Stimulated activated CD4-positive, alpha-beta T cell treated with anti-CD3 and anti-CD28 coated beads, Interleukin-12 subunit alpha, Interleukin-12 subunit beta, amount 100 ng/mL, for 24 hours (primary cell): ENCODE data around the gene WDR43.

Source experiments
- DNase-seq, 2 experiments: peaks; one replicate each; pipeline ENCODE4 v3.0.0-alpha.2; 2020; ENCODE audit warnings: low read depth in 2 of 2

The WDR43 gene

DNA sequence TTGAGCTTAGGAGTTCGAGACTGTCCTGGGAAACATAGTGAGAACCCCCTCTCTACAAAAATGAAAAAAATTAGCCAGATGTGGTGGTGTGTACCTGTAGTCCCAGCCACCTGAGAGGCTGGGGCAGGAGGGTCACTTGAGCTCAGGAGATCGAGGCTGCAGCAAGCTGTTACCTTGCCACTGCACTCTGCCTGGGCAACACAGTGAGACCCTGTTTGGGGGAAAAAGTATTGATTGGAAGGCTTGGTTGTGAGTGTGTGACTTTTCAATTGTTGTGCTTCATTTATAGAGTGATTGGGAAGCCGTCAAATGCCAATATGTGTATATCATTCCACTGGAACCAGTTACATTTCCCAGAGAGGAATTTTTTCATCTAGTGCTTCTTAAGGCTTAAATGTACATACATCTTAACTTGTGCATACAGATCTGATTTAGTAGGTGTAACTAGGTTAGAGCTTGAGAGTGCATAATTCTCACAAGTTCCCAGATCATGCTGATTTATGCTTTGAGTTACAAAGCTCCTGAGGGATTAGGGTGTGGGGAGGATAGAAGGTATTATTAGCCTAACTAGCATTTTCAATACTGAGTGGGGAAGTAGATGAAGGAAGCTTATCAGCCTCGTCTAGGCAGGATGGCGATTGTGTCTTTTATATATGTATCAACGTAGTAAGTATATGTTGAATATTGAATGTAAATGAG, 15.3 kb downstream of the WDR43 start:
- no peak for DNase-seq

DNA sequence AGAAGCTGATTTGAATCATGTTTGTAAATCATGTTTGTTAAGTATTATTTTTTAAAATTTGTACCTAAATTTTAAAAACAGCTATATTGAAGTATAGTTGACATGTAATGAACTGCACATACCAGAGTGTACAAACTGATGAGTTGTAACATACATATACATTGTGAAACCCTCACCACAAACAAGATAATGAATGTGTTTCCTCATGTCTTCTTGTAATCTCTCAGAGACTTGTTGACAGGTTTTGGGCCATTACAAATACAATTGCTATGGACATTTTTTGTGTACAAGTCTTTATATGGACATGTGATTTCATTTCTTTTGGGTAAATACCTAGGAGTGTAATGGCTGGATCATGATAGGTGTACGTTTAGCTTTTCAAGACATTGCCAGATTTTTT, 21.5 kb downstream of the WDR43 start:
- DNase-seq, result no peak

DNA sequence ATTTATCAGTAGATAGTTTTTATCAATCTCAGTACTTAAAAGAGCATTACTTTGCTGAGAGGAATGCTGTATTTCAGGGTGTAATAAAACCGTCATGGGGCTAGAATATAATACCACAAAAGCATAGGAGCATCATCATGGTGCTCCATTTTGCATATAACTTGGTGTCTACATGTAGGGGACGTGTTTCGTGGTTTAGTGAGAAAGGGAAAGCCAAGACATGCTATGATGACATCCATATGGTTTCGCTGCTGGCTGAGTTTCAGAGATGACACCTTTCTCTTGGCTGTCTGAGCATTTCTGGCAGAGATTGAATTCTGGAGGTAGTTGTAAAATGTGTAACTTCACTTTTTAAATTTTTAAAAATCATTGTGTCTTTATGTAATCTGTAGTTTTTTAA, 32.4 kb downstream of the WDR43 start:
- no peak for DNase-seq

DNA sequence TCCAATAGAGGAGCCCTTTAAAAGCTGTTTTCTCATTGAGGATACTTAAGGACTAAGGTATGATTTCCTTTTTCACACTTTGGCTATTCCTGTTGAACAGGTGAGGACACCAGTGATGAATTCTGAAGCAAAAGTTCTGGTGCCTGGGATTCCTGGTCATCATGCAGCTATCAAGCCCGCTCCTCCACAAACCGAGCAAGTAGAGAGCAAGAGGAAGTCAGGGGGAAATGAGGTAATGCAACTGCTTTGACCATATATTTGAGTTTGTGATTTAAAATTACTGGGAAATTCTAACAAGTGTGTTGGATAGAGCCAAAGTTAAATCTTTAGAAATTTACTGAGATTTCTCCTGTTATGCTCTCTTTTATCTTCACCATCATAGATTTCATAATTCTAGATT, 33.0 kb downstream of the WDR43 start:
- no peak for DNase-seq

DNA sequence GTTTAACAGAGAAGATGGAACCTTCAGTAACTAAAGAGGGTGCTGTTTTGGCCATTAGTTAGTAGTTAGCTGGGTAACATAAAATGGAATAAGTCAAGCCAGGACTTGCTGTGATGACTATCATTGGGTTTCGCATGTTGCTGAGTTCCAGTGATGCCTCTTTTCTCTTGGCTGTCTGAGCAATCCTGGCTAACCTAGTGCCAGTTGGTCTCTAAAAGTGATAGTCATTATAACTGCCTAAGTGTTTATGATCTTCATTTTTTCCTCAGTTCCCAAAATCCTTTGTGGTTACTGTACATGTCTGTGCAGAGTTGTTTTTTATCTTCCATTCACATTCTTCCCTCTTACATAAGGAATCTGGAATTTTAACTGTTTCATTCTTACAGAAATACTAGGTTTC, 33.4 kb downstream of the WDR43 start:
- no peak for DNase-seq

DNA sequence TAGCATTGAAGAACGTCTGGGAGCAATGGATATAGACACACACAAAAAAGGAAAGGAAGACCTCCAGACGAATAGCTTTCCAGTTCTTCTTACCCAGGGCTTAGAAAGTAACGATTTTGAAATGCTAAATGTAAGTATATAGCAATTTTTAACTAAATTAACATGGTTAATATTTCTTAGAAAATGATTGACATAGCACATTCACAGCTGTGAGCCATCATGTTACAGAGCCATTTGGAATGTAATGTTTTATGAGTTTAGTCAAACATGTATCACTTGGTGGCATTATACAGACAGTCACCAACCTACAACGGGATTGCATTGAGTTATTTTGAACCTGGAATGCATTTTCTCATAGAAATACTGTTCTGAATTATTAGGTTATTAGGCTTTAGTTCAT, 35.1 kb downstream of the WDR43 start:
- no peak for DNase-seq

DNA sequence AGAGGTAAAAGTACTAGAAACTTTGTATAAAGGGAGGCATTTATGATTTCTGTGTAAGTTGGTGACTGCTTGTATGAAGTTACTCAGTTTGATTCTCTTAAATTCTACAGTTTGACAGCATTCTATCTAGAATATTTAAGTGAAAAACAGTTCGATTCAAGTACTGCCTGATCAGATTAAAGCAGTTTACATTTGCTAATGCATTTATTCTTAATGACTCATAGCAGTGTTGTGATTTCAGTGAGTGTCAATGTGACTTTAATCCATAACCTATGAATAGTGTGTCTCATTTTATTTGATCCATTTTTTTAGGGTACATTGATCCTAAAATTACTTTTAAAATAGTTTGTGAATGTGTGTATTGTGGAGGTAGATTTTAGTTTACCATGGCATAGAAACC, 35.7 kb downstream of the WDR43 start:
- no peak for DNase-seq

DNA sequence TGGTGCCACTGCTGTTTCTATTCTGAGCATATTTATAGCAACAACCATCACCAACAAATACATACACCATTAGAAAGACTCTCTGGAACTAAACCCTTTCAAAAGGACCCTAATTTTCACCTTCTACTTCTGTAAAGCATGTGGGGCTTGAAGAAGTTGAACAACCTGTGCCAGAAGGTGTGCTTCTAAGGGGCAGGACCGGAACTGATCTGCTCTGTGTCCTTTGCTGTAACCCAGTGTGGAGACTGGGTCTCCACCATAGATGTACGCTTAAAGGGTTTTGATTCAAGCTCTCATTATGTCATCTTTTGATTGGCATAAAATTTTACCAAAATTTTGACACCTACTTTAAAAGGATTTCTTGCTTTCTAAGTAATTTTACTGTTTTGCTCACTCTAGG, 40.3 kb downstream of the WDR43 start:
- DNase-seq, result no peak

DNA sequence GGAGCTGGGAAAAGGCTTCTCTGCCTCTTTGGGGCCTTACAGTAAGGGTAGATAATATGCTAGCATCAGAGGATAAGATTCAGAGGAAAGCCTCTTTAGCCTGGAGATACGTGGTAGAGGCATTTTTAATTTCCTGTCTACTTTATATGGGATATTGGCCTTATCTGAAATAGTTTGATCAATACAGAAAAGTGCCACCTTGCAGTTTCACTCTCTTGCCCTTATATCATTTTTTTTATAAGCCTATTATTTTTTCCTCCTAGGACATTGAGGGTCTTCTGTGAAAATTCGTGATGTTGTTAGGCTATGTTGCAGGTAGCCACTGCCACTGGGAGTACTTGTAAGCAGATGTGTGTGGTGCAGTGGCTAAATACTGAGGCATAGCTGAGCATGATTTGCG, 46.5 kb downstream of the WDR43 start:
- DNase-seq, result no peak

DNA sequence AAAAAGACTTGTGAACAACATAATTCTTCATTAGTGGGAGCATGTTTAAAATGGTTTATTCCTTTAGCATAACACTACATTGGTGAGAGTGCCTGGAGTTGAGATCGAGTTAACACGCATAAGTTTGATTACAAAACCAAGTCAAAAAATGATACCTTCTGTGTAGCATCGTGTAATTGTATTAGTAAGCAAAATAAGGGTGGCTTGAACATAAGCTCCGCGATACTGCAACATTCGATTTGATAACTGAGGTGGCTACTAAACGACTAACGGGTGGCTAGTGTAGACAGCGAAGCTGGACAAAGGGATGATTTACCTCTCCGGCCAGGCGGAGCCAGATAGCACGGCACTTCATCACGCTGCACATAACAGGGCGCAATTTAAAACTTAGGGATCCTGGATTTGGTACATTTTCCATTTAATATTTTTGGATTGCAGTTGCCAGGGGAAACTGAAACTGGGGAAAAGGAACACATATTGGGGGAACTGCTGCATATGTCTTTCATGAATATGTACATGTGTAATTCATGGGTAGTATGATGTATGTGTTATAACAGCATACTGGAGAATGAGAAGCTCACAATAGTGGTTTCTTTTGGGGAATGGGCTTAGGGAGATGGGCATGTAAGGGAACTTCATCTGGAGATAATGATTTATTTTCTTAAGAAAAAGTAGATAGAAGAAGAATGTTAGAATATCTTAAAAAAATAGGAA, 50.2 kb downstream of the WDR43 start:
- DNase-seq, result no peak

DNA sequence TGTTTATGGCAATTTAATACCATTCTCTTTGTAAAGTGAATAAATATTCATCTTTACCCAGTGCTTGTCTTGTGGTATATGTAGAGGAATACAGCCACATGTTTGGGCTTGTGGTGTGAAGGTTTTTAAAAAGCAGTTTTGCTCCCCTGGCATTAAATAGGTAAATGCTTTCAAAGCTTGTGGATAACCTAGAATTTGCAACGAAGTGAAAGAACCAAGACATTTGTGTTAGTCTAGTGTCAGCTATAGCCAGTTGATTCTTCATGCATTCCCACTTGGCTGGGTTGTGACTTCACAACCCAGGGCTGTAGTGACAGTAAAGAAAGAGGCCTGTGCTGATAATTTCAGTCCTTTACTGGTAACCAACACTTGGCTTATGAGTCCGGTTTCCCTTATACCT, 53.7 kb downstream of the WDR43 start:
- DNase-seq, result no peak

DNA sequence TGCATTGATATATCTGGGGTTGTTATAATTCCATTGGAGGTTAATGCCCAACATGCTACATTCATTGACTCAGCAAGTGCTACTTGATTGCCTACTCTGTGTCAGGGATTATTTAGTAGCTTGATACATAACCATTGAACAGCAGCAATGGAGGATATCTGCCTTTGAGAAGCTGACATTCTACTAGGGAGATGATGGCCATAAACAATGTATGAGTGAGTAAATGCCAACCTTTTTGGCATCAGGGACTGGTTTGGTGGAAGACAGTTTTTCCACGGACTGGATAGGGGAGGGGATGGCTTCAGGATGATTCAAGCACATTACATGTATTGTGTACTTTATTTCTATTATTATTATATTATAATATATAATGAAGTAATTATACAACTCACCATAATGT, 54.7 kb downstream of the WDR43 start:
- no peak for DNase-seq

DNA sequence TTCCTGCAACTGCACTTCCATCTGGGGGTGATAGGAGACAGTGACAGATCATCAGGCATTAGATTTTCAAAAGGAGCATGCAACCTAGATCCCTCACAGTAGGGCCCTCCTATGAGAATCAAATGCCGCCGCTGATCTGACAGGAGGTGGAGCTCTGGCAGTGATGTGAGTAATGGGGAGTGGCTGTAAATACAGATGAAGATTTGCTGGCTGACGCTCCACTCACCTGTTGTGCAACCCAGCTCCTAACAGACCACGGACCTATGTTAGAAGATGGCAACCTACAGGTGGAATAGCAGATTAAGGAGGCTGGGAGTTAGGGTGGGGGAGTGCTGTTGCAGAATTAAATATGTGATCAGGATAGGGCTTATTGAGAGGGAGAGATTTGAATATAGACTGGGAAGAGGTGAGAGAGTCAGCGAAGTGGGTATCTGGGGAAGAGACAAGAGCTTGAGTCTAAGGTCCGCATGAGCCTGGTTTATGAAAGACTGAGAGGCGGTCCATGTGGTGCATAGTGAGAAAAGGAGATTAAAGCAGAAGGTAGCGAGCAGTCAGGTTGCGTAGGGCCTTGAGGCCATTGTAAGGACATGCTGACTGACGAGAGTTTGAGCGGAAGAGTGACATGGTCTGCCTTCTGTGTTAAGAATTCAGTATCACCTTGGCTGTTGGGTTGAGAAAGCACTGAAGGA, 55.3 kb downstream of the WDR43 start:
- no peak for DNase-seq

DNA sequence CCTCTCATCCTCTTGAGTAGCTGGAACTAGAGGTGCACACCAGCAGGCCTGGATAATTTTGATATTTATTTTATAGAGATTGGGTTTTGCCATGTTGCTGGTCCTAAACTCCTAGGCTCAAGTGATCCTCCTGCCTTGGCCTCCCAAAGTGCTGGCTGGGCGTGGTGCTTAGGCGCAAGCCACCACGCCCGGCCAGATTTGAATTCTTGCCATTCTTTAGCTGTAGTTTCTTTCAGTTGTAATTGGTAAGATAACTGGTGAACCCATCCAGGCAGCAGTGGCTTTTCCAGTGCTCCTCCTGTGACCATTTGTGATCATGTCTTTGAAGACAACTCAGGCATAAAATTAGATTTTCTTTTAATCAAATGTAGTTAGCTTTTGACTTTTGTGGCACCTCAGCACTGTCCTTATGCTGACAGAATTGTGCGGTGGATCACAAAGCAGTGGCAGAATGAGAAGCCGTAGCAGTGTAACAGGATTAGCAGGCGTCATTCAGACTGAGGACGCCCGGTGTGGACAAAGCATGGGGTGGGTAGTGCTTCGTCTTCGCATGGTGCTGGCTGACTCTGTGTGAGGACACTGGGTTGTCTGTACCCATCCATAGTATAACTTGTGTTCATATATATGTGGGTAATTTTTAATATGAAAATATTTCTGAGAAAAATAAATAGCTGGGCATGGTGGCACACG, 56.6 kb downstream of the WDR43 start:
- DNase-seq, result no peak

DNA sequence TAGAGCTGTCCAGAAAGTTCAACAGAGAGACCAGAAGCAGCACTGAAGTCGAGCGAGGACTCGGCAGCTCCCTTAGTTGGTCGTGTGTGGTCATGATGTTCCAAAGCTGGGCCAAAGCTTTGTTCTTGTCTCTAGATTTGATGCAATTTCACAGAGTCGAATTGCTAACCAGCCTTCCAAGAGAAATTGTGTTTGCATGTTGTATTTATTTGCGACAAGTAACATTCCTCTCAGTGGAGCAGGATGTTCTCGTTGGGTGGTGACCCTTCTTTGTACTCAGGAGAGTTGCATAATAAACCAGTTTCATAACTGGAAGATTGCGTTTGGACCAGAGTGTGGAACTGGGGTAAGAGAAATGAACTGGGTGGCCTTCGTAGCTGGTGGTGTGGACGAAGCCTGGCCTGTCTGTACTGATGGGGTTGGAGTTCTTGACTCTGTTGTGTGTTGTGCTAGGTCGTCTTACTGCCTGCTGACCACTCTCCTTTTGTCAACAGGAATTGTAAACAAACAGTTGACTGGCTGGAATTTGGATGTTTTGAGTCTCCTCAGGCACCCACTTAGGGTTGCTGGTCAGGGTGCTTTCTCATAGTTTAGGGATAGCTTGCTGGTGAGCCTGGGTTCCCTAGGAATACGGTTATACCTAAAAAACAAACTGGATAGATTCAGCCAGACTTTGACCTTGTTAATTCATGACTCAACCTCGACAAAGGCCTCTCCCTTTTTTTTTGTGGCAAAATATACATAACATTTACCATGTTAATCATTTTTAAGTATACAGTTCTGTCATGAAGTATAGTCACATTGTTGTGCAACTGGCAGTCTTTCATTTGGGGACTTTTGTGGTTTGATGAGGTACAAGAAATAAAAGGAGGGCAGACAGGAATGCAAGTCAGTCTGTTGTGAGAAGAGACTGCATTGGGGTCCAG, 57.7 kb downstream of the WDR43 start:
- no peak for DNase-seq

DNA sequence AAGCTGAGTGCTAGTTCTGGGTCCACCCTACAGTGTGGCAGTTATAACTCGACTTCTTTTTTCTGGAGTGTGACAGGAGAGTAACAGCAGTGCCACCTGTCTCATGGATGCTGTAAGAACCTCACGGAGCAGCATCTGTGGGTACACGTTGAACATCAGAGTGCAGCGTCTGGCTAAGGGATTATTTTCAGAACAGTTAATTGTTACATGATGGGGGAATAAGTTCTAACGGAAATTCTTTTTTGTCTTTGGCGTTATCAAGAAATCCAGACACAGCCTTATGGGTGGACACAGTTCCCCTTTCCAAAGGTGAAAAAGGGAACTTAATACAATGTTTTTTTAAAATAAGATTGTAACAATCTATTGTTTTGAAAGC, 58.4 kb downstream of the WDR43 start:
- DNase-seq, result no peak

DNA sequence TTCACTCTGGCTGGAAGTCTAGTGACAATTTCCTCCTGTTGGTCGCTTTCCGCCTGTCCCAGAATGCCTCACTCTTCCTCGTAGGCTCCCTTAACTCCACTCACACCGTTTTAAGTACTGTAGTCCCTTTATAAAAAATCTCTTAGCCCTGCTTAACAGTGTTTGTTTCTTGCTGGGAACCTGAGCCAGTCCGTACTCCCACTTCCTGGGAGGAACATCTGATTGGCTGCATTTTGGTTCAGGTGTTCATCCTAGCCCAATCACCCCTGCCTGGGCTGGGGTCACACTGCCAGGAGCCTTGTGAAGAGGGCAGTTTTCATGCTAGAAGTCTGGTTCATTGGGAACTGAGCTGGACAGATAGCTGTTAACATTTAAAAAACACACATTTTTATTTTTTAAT, 61.0 kb downstream of the WDR43 start:
- no peak for DNase-seq

DNA sequence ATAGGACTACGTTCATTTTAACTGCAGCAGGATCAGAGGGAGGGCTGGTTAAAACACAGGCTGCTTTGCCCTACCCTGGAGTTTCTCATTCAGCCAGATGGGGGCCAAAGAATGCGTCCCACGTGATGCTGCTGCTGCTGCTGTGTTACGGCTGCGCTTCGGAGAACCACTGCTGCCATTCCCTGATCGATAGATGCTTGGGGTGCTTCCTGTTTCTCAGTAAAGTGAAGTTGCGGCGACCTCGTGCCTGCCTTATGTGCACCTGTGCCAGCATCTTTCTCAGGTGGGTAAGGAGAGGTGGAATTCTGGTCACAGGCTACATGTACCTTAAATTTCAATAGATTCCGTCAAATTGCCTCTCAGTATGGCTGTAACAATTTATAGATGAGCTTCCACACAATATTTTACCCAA, 62.0 kb downstream of the WDR43 start:
- DNase-seq, result no peak

DNA sequence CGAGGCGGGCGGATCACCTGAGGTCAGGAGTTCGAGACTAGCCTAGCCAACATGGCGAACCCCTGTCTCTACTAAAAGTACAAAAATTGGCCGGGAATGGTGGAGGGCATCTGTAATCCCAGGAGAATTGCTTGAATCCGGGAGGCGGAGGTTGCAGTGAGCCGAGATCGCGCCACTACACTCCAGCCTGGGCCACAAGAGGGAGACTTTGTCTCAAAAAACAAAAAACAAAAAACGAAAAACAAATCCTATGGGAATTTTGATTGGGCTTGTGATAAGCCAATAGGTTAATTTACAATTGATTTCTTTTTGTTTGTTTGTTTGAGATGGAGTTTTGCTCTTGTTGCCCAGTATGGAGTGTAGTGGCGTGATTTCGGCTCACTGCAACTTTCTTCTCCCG, 62.4 kb downstream of the WDR43 start:
- DNase-seq, result no peak

DNA sequence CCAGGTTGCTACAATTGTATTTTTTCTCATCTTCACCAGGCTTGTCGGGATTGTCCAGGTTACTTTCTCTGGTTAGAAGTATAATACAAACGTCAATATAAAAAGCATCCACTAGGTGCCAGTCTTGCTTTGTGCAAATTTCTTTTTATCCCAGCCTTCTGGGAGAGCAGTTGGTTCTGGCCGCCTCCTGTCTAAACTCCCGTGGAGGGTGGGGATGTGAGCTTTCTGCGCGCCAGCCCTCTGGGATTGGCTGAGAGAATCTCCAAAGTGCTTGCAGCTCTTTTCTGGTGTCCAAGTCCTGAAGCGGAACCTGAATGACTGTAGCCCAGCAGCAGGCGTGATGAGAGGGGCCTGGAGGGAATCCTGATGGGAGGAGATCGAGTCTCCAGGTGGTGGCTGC, 64.2 kb downstream of the WDR43 start:
- DNase-seq, result no peak

DNA sequence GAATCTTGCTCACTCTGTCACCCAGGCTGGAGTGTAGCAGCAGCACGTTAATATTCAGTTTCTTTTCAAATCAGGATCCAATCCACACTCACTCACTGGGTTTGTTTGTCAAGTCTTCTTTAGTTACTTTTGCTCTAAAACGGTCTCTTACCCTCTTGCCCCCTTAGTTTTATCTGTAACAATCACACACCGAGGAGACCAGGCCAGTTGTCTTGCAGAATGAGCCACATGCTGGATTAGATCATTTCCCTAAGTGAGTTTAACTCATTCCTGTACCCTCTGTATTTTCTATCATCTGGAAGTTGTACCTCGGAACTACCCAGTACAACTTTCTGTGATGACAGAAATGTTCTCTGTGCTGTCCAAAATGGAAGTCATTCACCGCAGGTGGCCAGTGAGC, 65.9 kb downstream of the WDR43 start:
- DNase-seq, result no peak

DNA sequence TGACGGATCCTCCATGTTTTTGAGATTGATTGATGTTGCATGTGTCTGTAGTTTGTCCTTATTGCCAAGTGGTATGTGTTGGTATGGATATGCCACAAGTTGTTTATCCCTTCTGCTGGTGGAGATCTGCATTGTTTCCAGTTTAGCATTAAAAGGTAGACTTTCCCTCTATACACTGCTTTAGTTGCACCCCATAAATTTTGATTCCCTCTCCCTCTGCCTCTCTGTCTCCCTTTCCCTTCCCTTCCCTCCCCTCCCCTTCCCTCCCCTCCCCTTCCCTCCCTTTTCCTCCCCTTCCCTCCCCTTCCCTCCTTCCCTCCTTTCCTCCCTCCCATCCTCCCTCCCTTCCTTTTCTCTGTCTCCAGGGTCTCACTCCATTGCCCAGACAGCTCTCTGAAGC, 68.0 kb downstream of the WDR43 start:
- DNase-seq, result no peak
